Endothelial cell (in vitro differentiated cells): ENCODE data around the gene CCDC157. TPM values are rescaled to one million over a fixed set of nuclear protein-coding genes. Genes with fewer than 3 reads are reported as not detected.

Experiments
- DNase-seq: peaks from one replicate; pipeline ENCODE4 v3.0.0; 2021; ENCODE audit warnings: low spot score
- H3K27ac Mint-ChIP-seq: one replicate; pipeline ENCODE4 v1.8.0; 2021; ENCODE audit warnings: mixed read lengths, inconsistent platforms; ENCODE audit not compliant: unreplicated experiment
- H3K27me3 Mint-ChIP-seq: one replicate; pipeline ENCODE4 v1.8.0; 2021; ENCODE audit warnings: mild to moderate bottlenecking, moderate library complexity, mixed read lengths, inconsistent platforms; ENCODE audit not compliant: unreplicated experiment
- H3K36me3 Mint-ChIP-seq: one replicate; pipeline ENCODE4 v1.8.0; 2021; ENCODE audit warnings: mild to moderate bottlenecking, low read depth, mixed read lengths, inconsistent platforms; ENCODE audit not compliant: unreplicated experiment
- H3K4me1 Mint-ChIP-seq: one replicate; pipeline ENCODE4 v1.8.0; 2021; ENCODE audit warnings: mild to moderate bottlenecking, mixed read lengths, inconsistent platforms; ENCODE audit not compliant: unreplicated experiment
- H3K4me3 Mint-ChIP-seq: one replicate; pipeline ENCODE4 v1.8.0; 2021; ENCODE audit warnings: mild to moderate bottlenecking, mixed read lengths, inconsistent platforms; ENCODE audit not compliant: unreplicated experiment
- H3K9me3 Mint-ChIP-seq: one replicate; pipeline ENCODE4 v1.8.0; 2021; ENCODE audit warnings: mixed read lengths, inconsistent platforms; ENCODE audit not compliant: unreplicated experiment
- CTCF ChIP-seq: fragments of 200-600 bp; sonication (generic); IDR thresholded peaks from one replicate; pipeline ENCODE4 v1.5.0; 2021; ENCODE audit warnings: antibody characterized with exemption; ENCODE audit not compliant: unreplicated experiment
- total RNA-seq: library from RNA; stranded (reverse); fragmentation: NEBNext Ultra II Directional; extraction: Animal tissue kit (Norgen Biotek cat#: 25700); gene quantifications from one replicate; pipeline ENCODE4 v1.2.1, GENCODE V29; 2021; ENCODE audit not compliant: unreplicated experiment

CCDC157 gene
- total RNA-seq, 1 donor from 2014 or later, result 3.3 TPM

GRCh38 chr22:30372915-30373314 lies 16.1 kb downstream of the CCDC157 start:
- DNase-seq, result no peak
- Mint-ChIP-seq H3K27me3 (peaks cover 9% of the 10 kb centered on the region), H3K4me1 (peaks cover 16% of the 10 kb centered on the region), H3K9me3 (no peaks in the 10 kb centered on the region), H3K36me3 (peaks cover 5% of the 10 kb centered on the region), H3K27ac (no peak overlapping the region), H3K4me3 (no peak overlapping the region)
- TF ChIP-seq CTCF, result no peak

- DNase-seq, result no peak
- no peak for TF ChIP-seq CTCF
- Mint-ChIP-seq H3K9me3 (no peaks in the 10 kb centered on the region), H3K36me3 (peaks cover 8% of the 10 kb centered on the region), H3K27ac (no peak overlapping the region), H3K27me3 (peaks cover 7% of the 10 kb centered on the region), H3K4me3 (no peak overlapping the region), H3K4me1 (peaks cover 16% of the 10 kb centered on the region)
These were observed 16.8 kb downstream of the CCDC157 start for GRCh38 chr22:30373331-30374325.

GRCh38 chr22:30375312-30375849 lies 18.6 kb downstream of the CCDC157 start:
- DNase-seq, result no peak
- H3K27me3 Mint-ChIP-seq, result peaks cover 7% of the 10 kb centered on the region
- no peak for TF ChIP-seq CTCF
- peaks cover 9% of the 10 kb centered on the region for H3K36me3 Mint-ChIP-seq
- H3K4me3 Mint-ChIP-seq, result no peak overlapping the region
- H3K27ac Mint-ChIP-seq, result no peak overlapping the region
- H3K4me1 Mint-ChIP-seq, result peaks cover 16% of the 10 kb centered on the region
- H3K9me3 Mint-ChIP-seq, result no peaks in the 10 kb centered on the region

- Mint-ChIP-seq H3K27me3 (peaks cover 3% of the 10 kb centered on the region), H3K9me3 (no peaks in the 10 kb centered on the region), H3K36me3 (peaks cover 15% of the 10 kb centered on the region), H3K4me1 (peaks cover 3% of the 10 kb centered on the region), H3K4me3 (no peak overlapping the region), H3K27ac (no peak overlapping the region)
- no peak for TF ChIP-seq CTCF
- DNase-seq, result no peak
These were observed 23.2 kb downstream of the CCDC157 start for GRCh38 chr22:30380011-30380410.

GRCh38 chr22:30381264-30381663 lies 24.5 kb downstream of the CCDC157 start:
- H3K36me3 Mint-ChIP-seq, result peaks cover 15% of the 10 kb centered on the region
- peaks cover 3% of the 10 kb centered on the region for H3K27me3 Mint-ChIP-seq
- H3K4me1 Mint-ChIP-seq, result peaks cover 2% of the 10 kb centered on the region
- DNase-seq, result no peak
- H3K4me3 Mint-ChIP-seq, result no peak overlapping the region
- no peak overlapping the region for H3K27ac Mint-ChIP-seq
- no peak for TF ChIP-seq CTCF
- H3K9me3 Mint-ChIP-seq, result no peaks in the 10 kb centered on the region
